Iris pigment epithelial cell (primary cell): ENCODE measurements around the gene HRH2.

Experiments
- DNase-seq: peaks from one replicate; pipeline ENCODE4 v3.0.0-alpha.2; 2011; ENCODE audit warnings: low read depth

HRH2 gene

DNA sequence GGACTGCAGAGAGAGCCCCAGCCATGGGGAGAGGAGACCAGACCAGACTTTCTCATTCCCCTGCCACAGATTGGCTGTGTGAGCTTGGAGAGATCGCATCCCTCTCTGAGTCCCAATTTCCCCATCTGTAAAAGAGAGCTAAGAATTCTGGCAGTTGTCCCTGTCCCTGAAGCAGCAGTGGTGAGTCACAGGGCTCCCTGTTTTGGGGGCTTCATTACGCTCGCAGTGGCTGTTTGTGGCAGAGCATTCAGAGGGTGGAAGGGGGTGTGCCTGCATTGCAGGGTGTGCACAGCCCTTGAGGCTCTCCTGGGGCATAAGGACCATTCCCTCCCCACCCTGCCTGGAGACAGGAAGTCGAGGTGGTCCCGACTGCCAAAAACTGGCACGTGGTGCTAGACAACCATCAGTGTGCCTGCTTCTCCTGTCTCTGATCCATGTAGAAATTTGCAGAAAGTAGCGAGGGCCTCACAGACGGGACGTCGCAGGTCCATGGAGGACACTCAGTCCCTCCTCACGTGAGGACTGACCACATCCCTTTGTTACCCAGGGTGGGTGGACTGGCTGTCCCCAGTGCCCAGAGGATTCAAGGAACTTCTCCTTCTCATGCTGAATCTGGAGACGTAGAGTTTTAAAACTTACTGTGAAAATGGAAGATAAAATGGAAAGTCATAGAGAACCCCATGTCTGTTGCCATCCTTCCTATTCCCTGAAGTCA is 35.3 kb downstream of the HRH2 start:
- no peak for DNase-seq

- no peak for DNase-seq
These were observed 35.9 kb downstream of the HRH2 start for GRCh38 chr5:175693741-175694140.

- no peak for DNase-seq
These were observed 36.7 kb downstream of the HRH2 start for GRCh38 chr5:175694371-175695160.

GRCh38 chr5:175695161-175696126 is 37.6 kb downstream of the HRH2 start:
- no peak for DNase-seq

GRCh38 chr5:175696139-175696854 is 38.4 kb downstream of the HRH2 start:
- peak; percentile 8 for DNase-seq

DNA sequence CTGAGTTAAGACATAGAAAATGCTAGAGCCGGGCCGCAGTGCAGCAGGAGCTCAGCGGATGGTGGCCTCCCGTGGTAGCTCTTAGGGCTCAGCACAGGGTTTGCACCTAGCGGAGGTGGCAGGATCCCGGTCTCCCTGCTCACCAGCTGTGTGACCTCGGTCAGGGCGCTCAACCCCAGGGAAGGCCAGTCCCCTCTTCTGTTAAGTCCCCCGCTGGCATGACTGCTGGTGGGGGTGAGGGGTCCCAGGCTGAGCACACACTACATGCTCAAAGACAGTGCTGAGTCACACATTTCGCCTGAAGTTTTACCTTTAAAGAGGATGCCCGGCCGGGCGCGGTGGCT is 39.0 kb downstream of the HRH2 start:
- no peak for DNase-seq

DNA sequence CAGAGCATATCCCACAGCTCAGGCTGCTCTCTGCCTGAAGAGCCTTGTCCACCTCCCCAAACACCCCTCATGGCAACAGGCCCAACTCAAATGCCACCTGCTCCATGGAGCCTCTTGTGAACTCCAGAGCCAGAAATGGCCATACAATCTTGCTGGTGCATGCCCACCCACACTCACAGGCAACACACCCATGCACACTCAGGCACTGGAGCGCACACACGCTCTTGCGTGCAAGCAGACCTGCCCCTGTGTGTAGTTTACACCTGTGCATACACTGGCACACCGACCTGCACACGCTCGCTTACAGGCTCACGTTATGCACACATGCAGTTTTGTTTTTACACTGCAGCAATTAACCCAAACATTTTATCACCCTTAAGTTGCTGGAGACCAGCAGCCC is 40.0 kb downstream of the HRH2 start:
- no peak for DNase-seq

DNA sequence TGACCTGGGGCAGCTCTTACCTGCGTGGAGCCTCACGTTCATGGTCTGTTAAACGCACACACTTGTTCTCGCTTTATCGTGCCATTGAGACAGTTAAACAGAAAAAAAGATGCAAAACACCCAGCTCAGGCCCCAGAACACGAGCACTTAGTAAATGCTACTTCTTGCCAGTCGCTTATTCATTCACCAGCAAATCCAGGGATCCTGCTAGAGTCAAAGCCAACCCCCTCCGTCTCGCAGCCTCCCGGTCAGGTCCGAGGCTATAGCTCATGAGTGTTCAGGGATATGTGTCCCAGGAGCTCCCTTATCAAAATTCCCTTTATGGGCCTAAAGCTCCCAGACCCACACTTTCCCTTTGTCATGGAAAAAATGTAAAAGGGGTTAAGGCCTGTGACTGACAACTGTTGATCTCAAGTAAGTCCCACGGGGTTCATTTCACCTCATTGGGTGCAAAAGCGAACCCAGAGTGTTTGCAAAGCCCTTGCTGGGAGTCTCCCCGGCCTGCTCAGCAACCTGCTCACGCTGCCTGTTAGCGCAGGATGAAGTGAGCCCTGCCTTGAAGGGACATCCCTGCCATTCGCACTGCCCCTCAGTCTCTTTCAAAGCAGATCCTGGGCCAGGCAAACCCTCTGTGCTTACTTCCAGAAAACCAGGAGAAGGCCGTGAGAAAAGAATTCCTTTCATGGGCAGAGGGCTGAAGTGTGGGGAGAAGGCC is 40.7 kb downstream of the HRH2 start:
- DNase-seq, result no peak

DNA sequence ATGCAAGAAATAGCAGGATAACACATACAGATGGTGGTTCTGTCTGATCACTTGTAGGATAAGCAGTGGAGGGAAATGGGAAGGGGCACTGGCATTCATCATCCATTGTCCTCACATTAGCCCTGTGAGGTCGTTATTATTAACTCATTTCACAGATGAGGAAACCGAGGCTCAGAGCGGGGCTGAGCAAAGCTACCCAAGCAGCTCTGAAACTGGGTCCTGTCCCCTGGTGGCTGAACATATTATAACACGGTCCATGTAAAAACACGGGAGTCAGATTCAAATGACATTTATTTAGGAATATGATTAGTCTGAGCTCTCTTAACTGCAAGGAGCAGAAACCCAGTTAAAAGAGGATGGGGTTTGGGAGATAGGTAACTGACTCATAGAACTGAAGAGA is 43.1 kb downstream of the HRH2 start:
- DNase-seq, result no peak

DNA sequence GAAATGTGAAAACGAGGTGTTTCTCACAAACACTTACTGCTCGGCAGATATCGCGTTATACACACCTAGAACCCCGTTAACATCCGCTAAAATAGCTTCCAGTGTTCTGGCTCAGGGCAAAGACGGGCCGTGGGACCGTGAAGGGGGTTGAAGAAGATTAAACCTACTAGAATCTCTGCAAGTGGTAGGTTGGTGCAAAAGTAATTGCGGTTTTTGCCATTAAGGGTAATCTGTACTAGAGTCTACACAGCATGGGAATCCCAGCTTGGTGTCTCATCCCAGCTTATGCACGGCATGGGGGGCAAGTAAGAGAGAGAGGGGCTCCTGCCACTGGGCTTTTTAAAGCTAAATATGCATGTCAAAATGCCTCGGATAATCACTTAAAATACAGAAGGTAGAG is 43.9 kb downstream of the HRH2 start:
- no peak for DNase-seq

- DNase-seq, result no peak
These were observed 48.6 kb downstream of the HRH2 start for GRCh38 chr5:175706499-175706898.

DNA sequence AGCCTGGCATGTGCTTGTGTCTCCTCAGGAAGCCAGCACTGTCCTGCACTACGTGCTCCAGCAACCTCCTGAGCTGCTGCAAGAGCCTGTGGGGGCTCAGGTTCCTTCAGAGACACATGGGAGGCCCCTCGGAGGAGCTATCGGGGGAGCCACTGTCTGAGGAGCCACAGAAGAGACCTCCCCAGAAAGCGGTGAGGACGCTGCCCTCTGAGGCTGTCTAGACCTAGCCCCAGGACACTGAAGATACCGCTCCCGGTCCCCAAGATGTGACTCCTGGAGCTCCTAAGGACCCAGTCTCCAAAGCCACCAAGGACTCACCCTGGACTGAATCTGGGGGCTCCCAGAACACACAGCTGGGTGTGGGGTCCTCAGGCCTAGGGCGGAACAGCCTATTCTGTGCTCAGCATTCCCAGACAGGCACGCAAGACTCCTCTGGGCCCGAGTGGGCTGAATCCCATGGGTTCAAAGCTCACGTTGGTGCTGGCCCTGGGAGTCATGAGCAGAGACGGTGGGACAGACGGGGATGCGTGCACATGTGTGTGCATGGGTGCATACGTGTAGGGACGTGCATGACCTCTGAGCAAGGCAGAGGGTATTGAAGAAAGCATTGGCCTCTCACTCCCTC is 50.0 kb downstream of the HRH2 start:
- no peak for DNase-seq

DNA sequence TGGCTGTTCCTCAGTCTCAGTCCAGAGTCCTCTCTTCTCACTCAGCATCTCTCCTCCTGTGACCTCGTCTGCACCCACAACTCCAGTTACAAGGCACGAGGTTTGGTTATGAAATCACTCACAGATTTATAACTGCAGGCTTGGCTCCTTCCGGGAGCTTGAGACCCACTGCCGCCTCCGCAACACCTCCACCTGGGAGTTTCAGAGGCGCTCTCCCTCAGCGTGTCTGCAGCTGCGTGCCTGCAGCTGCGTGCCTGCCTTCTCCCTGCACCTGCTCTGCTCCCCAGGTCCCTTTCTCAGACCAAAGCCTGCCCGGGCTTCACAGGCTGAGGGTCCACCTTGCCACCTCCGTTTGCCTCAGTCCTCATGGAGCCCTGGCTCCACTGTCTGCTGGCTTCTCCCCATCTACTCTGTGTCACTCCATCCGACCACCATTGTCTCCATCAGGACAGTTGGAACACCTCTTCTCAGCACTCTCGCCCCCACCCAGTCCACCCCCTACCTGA is 51.5 kb downstream of the HRH2 start:
- DNase-seq, result no peak

DNA sequence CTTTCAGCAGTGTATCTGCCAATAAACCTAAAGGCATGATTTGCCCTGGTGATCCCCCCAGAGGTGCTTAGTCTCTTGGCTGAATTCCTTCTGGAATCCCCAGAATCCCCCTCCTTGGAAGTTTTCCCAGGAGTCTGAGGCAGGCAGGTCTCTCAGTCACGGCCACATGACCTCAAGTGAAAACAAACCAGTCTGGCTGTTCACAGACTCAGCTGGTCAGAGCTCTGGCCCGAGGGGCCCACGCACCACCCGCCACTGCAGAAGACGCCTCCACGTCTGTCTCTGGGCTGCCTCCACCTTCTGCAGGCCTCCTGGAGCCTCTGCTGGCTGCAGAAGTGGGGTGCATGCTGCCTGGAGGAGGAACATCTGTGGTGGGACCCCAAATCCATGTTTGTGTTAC is 52.5 kb downstream of the HRH2 start:
- no peak for DNase-seq

- no peak for DNase-seq
These were observed 53.2 kb downstream of the HRH2 start for GRCh38 chr5:175711031-175711430.

- no peak for DNase-seq
These were observed 53.8 kb downstream of the HRH2 start for GRCh38 chr5:175711472-175712312.

- no peak for DNase-seq
These were observed 54.4 kb downstream of the HRH2 start for GRCh38 chr5:175712313-175712680.

DNA sequence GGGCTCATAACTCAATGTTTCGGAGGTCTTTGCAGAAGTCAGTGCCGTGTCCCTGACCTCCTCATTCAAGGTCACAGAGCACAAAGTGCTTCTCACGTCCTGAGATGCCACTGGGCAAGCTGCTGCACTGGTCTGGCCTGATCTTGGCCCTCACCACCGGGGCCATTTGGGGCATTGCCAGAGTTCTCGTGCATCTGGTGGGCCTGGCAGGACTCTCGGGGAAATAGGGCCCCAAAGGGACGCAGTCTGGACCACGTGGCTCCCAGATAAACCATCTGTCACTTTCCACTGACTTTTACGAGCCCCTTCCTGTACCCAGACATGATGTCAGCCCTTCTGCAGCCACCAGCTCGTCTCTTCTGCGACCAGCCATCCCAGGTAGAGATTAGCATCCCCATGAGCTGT is 54.8 kb downstream of the HRH2 start:
- DNase-seq, result no peak

DNA sequence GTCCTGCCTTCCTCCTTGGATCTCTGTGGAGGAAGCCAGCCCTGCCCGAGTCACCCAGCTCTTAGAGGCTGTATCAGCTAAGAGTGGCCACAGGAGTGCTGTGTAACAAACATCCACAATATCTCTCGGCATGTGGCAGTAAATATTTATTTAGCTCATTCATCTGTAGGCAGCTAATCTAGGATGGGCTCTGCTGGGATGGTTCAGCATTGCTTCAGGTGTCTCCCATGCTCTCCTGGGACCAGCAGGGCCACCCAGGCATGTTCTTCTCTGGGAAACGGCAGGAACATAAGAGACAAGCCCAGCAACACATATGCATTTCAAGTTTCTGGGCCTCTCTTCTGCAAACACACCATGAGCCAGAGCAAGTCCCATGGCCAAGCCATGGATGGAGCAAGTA is 56.1 kb downstream of the HRH2 start:
- DNase-seq, result no peak
